C4-2B (cell line): Measurements from ENCODE around the gene CLSTN2.

Experiments used
- ZFX ChIP-seq: fragments of 450-650 bp; IDR thresholded peaks from 2 replicates; pipeline ENCODE4 v1.6.1; 2017
- TF ChIP-seq, protein P1 (sequence below): fragments of 450-650 bp; conservative IDR thresholded peaks from 2 replicates; pipeline ENCODE4 v1.5.1; 2017; ENCODE audit warnings: mild to moderate bottlenecking

DNA sequence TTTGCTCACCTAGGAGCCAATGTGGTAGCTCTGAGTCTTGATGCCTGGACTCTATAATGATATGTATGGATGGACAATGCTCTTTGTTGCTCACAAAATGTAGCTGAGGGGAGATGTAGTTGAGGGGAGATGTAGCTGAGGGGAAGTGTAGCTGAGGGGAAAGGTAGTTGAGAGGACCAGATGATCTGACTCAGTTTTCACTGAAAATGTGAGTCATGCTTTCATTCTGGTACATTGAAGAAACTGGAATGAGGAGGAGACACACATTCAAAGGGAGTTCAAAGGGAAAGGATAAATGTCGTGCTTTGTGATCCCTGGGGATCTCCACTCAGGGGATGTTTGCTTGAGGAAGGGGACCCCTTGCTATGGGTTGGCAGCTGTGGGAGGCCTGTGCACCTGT, 440.0 kb downstream of the CLSTN2 start:
- TF ChIP-seq, protein P1, sequence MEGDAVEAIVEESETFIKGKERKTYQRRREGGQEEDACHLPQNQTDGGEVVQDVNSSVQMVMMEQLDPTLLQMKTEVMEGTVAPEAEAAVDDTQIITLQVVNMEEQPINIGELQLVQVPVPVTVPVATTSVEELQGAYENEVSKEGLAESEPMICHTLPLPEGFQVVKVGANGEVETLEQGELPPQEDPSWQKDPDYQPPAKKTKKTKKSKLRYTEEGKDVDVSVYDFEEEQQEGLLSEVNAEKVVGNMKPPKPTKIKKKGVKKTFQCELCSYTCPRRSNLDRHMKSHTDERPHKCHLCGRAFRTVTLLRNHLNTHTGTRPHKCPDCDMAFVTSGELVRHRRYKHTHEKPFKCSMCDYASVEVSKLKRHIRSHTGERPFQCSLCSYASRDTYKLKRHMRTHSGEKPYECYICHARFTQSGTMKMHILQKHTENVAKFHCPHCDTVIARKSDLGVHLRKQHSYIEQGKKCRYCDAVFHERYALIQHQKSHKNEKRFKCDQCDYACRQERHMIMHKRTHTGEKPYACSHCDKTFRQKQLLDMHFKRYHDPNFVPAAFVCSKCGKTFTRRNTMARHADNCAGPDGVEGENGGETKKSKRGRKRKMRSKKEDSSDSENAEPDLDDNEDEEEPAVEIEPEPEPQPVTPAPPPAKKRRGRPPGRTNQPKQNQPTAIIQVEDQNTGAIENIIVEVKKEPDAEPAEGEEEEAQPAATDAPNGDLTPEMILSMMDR, result no peak
- TF ChIP-seq ZFX, result no peak
